Adrenal gland (tissue), 12 donors: ENCODE data around the gene LSM14A. TPM values are rescaled to one million over a fixed set of nuclear protein-coding genes. Genes with fewer than 3 reads are reported as not detected.

Source experiments
- DNase-seq, 7 donors: peaks; one replicate each; pipeline ENCODE4 v3.0.0-alpha.2; 2019 to 2020
- H3K27ac ChIP-seq, 5 donors: fragments of 200-600 bp; sonication (generic) in 4 of 5; 1 replicate in 3 of 5; 2 replicates in 2 of 5; pipeline versions ENCODE4 v1.5.1 to v1.8.0; 2016 to 2020; ENCODE audit warnings: mild to moderate bottlenecking in 1 of 5
- H3K27me3 ChIP-seq: fragments of 200-600 bp; 2 replicates; pipeline ENCODE4 v1.8.0; 2021
- H3K36me3 ChIP-seq, 2 donors: fragments of 200-600 bp; replicated peaks in 1 of 2; 1 replicate in 1 of 2; 2 replicates in 1 of 2; pipeline versions ENCODE4 v1.5.1 to v1.8.0; 2018 to 2022
- H3K4me1 ChIP-seq, 2 donors: fragments of 200-600 bp; replicated peaks in 1 of 2; 1 replicate in 1 of 2; 2 replicates in 1 of 2; pipeline versions ENCODE4 v1.5.1 to v1.8.0; 2018 to 2021
- H3K4me3 ChIP-seq, 4 donors: fragments of 200-600 bp; sonication (generic) in 3 of 4; one replicate each; pipeline ENCODE4 v1.5.1; 2016 to 2018
- H3K9me3 ChIP-seq, 3 donors: fragments of 200-600 bp; sonication (generic) in 1 of 3; replicated peaks in 1 of 3; 1 replicate in 2 of 3; 2 replicates in 1 of 3; pipeline versions ENCODE4 v1.5.1 to v1.8.0; 2016 to 2021
- CTCF ChIP-seq, 6 experiments: fragments of 450-650 bp in 4 of 6; fragments of 200-600 bp in 2 of 6; sonication (generic) in 1 of 6; IDR thresholded peaks; 1 replicate in 5 of 6; 2 replicates in 1 of 6; pipeline versions ENCODE4 v1.5.1 to v1.8.0; 2016 to 2021; ENCODE audit warnings: antibody characterized with exemption in 6 of 6, mild to moderate bottlenecking in 2 of 6, moderate library complexity in 1 of 6
- POLR2A ChIP-seq, 2 donors: fragments of 450-650 bp; IDR thresholded peaks; one replicate each; pipeline ENCODE4 v1.6.1; 2017; ENCODE audit warnings: antibody characterized with exemption in 2 of 2, mild to moderate bottlenecking in 2 of 2, moderate library complexity in 1 of 2
- WGBS, 4 donors: extraction: QIAGEN DNeasy Blood & Tissue Kit in 2 of 4; methylation state at CpG; one replicate each; pipeline versions ENCODE4 v1.1.5 to v1.1.7; 2013 to 2017; 5-methylcytosine and 5-hydroxymethylcytosine counted together
- intact Hi-C, 2 donors: fragments of 100-400 bp; cut with DNase I; formaldehyde crosslinking; loops; one replicate each; pipeline versions ENCODE4 v1.14.1 to v1.15.0; 2022 to 2023
- polyA plus RNA-seq, 3 donors: library from polyadenylated mRNA; stranded (reverse); fragments of 200-250 nt in 2 of 3; fragments of 350-450 nt in 1 of 3; fragmentation: Illumina TruSeq in 1 of 3; extraction: RNeasy Lipid Tissue Mini Kit (QIAGEN cat#74804) in 1 of 3; gene quantifications; one replicate each; pipeline ENCODE4 v1.2.3, GENCODE V29; 2013 to 2014
- total RNA-seq, 9 donors: library from RNA; depleted of rRNA in 4 of 9; stranded (reverse); fragments of >200 nt in 4 of 9; fragments of 120-200 nt in 1 of 9; fragmentation: NEBNext Ultra II Directional in 1 of 9; extraction: Animal tissue kit (Norgen Biotek cat#: 25700) in 1 of 9; gene quantifications; one replicate each; pipeline versions ENCODE4 v1.1.0 to v1.2.4, GENCODE V29; 2013 to 2023
- donor health status: healthy with polysubstance abuse.
- donor health status: Bipolar disorder and iron deficiency.
- donor health status: DM: yes; HTN: yes; CAD: no.
- donor health status: DM: no; HTN: no; CAD: no.
- donor health status: DM: no; HTN: no; CAD: no.
- donor health status: DM: yes; HTN: yes; CAD: no.

The LSM14A gene
- total and polyA plus RNA-seq, 12 donors, result 44.5 to 130 (median 84.6) TPM

GRCh38 chr19:34134190-34135053 is 37.9 kb upstream of the LSM14A start:
- Histone ChIP-seq H3K9me3 (no peaks in the 10 kb centered on the region), H3K4me1 (peaks cover 0 to 7% of the 10 kb centered on the region in 2 donors), H3K27me3 (no peaks in the 10 kb centered on the region), H3K36me3 (no peaks in the 10 kb centered on the region), H3K4me3 (peak overlapping the region in 3 of 4 donors; percentile 54 to 96 (median 79)), H3K27ac (peak overlapping the region; percentile 76 to 98 (median 83))
- DNase-seq, result peak; percentile 84 to 89 (median 88)
- WGBS, 4 donors, result 0 to 1% (median 1%) methylated on average over 42 to 63 of the region's 63 CpGs
- intact Hi-C loops, result no loop called here
- TF ChIP-seq CTCF (IDR thresholded peaks at IDR 0.05) (no peak), POLR2A (IDR thresholded peaks at IDR 0.05) (peak; percentile 71 to 80)

- TF ChIP-seq POLR2A (IDR thresholded peaks at IDR 0.05) (no peak), CTCF (IDR thresholded peaks at IDR 0.05) (no peak)
- Histone ChIP-seq H3K27me3 (no peaks in the 10 kb centered on the region), H3K27ac (peak overlapping the region in 3 of 5 donors; percentile 83 to 98 (median 95)), H3K36me3 (no peaks in the 10 kb centered on the region), H3K4me1 (peaks cover 0 to 7% of the 10 kb centered on the region in 2 donors), H3K4me3 (peak overlapping the region in 2 of 4 donors; percentile 54 to 96), H3K9me3 (no peaks in the 10 kb centered on the region)
- peak in 1 of 7 donors; percentile 17 for DNase-seq
- intact Hi-C loops, result no loop called here
- 87 to 89% (median 88%) methylated on average over 23 to 24 of the region's 24 CpGs for WGBS, 4 donors
Observed at GRCh38 chr19:34135054-34135800, 37.1 kb upstream of the LSM14A start.

- no peaks in the 10 kb centered on the region for H3K36me3 ChIP-seq
- no peak overlapping the region for H3K4me3 ChIP-seq
- H3K4me1 ChIP-seq, result peaks cover 0 to 7% of the 10 kb centered on the region in 2 donors
- H3K27me3 ChIP-seq, result no peaks in the 10 kb centered on the region
- H3K27ac ChIP-seq, result no peak overlapping the region
- DNase-seq, result no peak
- 84 to 92% (median 90%) methylated on average over 7 of the region's 7 CpGs for WGBS, 4 donors
- TF ChIP-seq POLR2A (IDR thresholded peaks at IDR 0.05) (no peak), CTCF (IDR thresholded peaks at IDR 0.05) (no peak)
- intact Hi-C loops, result no loop called here
- no peaks in the 10 kb centered on the region for H3K9me3 ChIP-seq
Observed at GRCh38 chr19:34135821-34136611, 36.3 kb upstream of the LSM14A start.
